Lower leg skin (tissue), 3 donors: ENCODE data around the gene CST8.

ENCODE experiments used
- POLR2A ChIP-seq, 2 donors: fragments of 450-650 bp; IDR thresholded peaks; one replicate each; pipeline ENCODE4 v1.6.1; 2016 to 2017; ENCODE audit warnings: antibody characterized with exemption in 2 of 2, mild to moderate bottlenecking in 1 of 2, moderate library complexity in 1 of 2
- TF ChIP-seq, protein P1 (sequence below), 3 donors: fragments of 450-650 bp; IDR thresholded peaks; one replicate each; pipeline ENCODE4 v1.5.1; 2016; ENCODE audit warnings: antibody characterized with exemption in 3 of 3, mild to moderate bottlenecking in 3 of 3, moderate library complexity in 2 of 3

DNA sequence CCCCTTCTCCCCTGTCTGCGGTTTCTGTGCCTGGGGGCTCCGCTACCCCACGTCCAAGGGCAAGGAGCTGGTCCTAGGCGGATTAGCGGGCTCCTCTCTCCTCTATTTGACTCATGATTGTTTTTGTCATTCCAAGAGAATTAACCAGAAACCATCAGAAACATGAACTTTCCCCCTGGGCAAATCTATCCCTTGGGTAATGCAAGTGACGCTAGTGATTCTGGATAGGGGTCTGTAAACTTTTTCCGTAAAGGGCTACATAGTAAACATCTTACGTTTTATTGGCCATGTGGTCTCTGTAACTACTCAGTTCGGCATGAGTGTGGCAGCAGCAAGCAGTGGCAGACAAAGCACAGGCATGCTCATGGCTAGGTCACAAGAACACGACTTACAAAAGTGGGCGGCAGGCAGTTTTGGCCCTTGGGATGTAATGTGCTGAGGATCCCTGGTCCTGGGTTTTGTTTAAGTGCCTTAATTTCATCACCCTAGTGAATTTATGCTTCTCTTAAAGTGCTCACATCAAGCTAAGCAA, 38.9 kb upstream of the CST8 start:
- TF ChIP-seq POLR2A (IDR thresholded peaks at IDR 0.05): no peak
- TF ChIP-seq, protein P1, sequence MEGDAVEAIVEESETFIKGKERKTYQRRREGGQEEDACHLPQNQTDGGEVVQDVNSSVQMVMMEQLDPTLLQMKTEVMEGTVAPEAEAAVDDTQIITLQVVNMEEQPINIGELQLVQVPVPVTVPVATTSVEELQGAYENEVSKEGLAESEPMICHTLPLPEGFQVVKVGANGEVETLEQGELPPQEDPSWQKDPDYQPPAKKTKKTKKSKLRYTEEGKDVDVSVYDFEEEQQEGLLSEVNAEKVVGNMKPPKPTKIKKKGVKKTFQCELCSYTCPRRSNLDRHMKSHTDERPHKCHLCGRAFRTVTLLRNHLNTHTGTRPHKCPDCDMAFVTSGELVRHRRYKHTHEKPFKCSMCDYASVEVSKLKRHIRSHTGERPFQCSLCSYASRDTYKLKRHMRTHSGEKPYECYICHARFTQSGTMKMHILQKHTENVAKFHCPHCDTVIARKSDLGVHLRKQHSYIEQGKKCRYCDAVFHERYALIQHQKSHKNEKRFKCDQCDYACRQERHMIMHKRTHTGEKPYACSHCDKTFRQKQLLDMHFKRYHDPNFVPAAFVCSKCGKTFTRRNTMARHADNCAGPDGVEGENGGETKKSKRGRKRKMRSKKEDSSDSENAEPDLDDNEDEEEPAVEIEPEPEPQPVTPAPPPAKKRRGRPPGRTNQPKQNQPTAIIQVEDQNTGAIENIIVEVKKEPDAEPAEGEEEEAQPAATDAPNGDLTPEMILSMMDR (IDR thresholded peaks at IDR 0.05): no peak
